Ovary (tissue), 9 donors: ENCODE measurements around the gene LENEP. TPM values are rescaled to one million over a fixed set of nuclear protein-coding genes. Genes with fewer than 3 reads are reported as not detected.

Source experiments
- DNase-seq, 5 donors: peaks; one replicate each; pipeline ENCODE4 v3.0.0-alpha.2; 2019 to 2020
- H3K27ac ChIP-seq, 2 donors: fragments of 200-600 bp; one replicate each; pipeline versions ENCODE4 v1.5.1 to v1.8.0; 2019 to 2022
- H3K27me3 ChIP-seq: fragments of 200-600 bp; one replicate; pipeline ENCODE4 v1.8.0; 2022
- H3K36me3 ChIP-seq: fragments of 200-600 bp; sonication (generic); one replicate; pipeline ENCODE4 v1.5.1; 2019
- H3K4me1 ChIP-seq: one replicate; pipeline ENCODE4 v1.8.1; 2013; ENCODE audit warnings: mild to moderate bottlenecking, moderate library complexity; ENCODE audit not compliant: insufficient read depth
- H3K4me3 ChIP-seq: fragments of 200-600 bp; sonication (generic); one replicate; pipeline ENCODE4 v1.5.1; 2017
- H3K9me3 ChIP-seq, 2 donors: fragments of 200-600 bp in 1 of 2; sonication (generic) in 1 of 2; one replicate each; pipeline versions ENCODE4 v1.5.1 to v1.8.1; 2013 to 2019; ENCODE audit warnings: mild to moderate bottlenecking in 1 of 2, moderate library complexity in 1 of 2
- EP300 ChIP-seq: sonication (generic); formaldehyde crosslinking; IDR thresholded peaks from one replicate; pipeline ENCODE4 v1.6.1; 2017; ENCODE audit warnings: antibody characterized with exemption
- POLR2A ChIP-seq: fragments of 450-650 bp; IDR thresholded peaks from one replicate; pipeline ENCODE4 v1.6.1; 2017; ENCODE audit warnings: antibody characterized with exemption, mild to moderate bottlenecking, moderate library complexity
- WGBS, 3 donors: extraction: QIAGEN DNeasy Blood & Tissue Kit in 1 of 3; methylation state at CpG; one replicate each; pipeline versions ENCODE4 v1.1.5 to v1.1.7; 2013 to 2017; 5-methylcytosine and 5-hydroxymethylcytosine counted together
- intact Hi-C, 4 donors: fragments of 100-400 bp; cut with DNase I; formaldehyde crosslinking; loops; one replicate each; pipeline versions ENCODE4 v1.11.0 to v1.15.1; 2022 to 2023
- polyA plus RNA-seq, 2 donors: library from polyadenylated mRNA; stranded (reverse); fragments of 200-250 nt in 1 of 2; fragments of 350-450 nt in 1 of 2; fragmentation: Illumina TruSeq in 1 of 2; extraction: RNeasy Lipid Tissue Mini Kit (QIAGEN cat#74804) in 1 of 2; gene quantifications; one replicate each; pipeline ENCODE4 v1.2.3, GENCODE V29; 2013 to 2014
- total RNA-seq, 7 donors: library from RNA; depleted of rRNA in 2 of 7; stranded (reverse); fragments of >200 nt in 2 of 7; fragmentation: NEBNext Ultra II Directional in 3 of 7; extraction: Animal tissue kit (Norgen Biotek cat#: 25700) in 3 of 7; gene quantifications; one replicate each; pipeline versions ENCODE4 v1.1.0 to v1.2.4, GENCODE V29; 2016 to 2023
- TF ChIP-seq, protein P1 (sequence below), 3 donors: fragments of 450-650 bp in 2 of 3; fragments of 200-600 bp in 1 of 3; IDR thresholded peaks; one replicate each; pipeline versions ENCODE4 v1.5.1 to v1.8.0; 2016 to 2022; ENCODE audit warnings: antibody characterized with exemption in 3 of 3, mild to moderate bottlenecking in 1 of 3
- donor health status: DM: no; HTN: no; CAD: no; lungs with moderate emphysema.
- donor health status: DM: no; HTN: no; CAD: no.
- donor health status: Bipolar disorder and iron deficiency.
- donor health status: DM: yes; HTN: yes; CAD: no.
- donor health status: DM: no; HTN: no; CAD: no.
- donor health status: DM: yes; HTN: yes; CAD: no.

Gene LENEP
- total and polyA plus RNA-seq, 9 donors: not detected

DNA sequence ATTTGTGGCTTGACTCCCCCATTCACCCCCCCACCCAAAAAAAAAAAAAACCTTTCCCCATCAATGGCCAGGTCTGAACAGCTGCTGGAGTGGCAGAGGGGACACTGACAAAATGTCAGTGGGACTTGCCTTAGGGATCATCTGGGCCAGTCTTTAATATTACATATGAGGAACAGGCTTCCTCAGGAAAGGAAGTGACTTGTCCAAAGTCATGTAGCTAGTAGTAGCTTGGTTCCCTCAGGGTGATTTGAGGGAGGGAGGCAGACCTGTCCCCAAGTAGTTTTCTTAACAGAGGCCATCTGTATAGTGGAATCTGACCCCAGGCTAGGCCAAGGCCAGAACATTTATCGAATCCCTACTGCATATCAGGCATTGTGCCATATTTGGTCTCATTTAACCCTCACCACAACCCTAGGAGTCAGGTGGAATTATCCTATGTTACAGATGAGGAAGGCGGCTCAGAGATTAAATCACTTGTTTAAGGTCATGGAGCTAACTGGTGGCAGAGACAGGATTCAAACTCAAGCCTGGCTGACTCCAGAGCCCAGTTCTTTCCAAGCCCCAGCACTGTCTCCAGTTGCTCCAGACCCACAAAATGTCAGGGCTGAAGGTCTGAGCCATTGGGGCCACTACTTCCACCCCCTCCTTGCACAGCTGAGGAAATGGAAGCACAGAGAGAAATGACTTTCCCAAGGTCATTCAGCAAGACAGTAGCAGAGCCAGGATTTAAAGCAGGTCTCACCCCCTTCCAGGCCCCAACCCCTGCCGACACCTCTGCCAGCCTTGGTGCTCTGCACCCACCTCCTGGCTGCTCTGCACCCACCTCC is 19.6 kb downstream of the LENEP start:
- intact Hi-C loops: no loop called here
- TF ChIP-seq, protein P1, sequence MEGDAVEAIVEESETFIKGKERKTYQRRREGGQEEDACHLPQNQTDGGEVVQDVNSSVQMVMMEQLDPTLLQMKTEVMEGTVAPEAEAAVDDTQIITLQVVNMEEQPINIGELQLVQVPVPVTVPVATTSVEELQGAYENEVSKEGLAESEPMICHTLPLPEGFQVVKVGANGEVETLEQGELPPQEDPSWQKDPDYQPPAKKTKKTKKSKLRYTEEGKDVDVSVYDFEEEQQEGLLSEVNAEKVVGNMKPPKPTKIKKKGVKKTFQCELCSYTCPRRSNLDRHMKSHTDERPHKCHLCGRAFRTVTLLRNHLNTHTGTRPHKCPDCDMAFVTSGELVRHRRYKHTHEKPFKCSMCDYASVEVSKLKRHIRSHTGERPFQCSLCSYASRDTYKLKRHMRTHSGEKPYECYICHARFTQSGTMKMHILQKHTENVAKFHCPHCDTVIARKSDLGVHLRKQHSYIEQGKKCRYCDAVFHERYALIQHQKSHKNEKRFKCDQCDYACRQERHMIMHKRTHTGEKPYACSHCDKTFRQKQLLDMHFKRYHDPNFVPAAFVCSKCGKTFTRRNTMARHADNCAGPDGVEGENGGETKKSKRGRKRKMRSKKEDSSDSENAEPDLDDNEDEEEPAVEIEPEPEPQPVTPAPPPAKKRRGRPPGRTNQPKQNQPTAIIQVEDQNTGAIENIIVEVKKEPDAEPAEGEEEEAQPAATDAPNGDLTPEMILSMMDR (IDR thresholded peaks at IDR 0.05): no peak
- TF ChIP-seq POLR2A (no peak), EP300 (no peak)

DNA sequence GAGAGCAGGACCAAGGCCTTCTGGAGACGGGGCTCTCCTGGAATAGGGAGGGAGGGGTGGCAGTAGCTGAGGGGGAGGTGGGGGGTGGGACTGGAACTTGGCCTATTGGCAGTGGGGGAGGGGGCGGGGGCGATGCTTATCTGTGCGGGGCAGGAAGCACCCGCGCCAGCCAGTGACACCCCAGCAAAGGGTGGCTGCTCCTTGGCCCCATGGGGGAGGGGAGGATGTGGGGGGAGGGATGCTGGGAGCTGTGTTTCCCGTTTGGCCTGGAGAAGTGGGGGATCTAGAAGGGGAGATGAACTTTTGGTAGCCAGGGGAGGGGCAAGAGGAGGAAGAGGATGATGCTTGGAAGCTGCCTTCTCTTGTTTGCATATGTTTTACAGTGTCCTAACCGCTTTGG is 20.2 kb downstream of the LENEP start:
- WGBS, 3 donors: 43 to 55% (median 45%) methylated on average over 7 to 8 of the region's 8 CpGs
- Histone ChIP-seq H3K36me3 (no peaks in the 10 kb centered on the region), H3K27me3 (no peaks in the 10 kb centered on the region), H3K4me3 (no peak overlapping the region), H3K27ac (no peak overlapping the region), H3K9me3 (no peaks in the 10 kb centered on the region), H3K4me1 (peaks cover 16% of the 10 kb centered on the region)
- DNase-seq: peak in 1 of 5 donors; percentile 33
- TF ChIP-seq, protein P1 (IDR thresholded peaks at IDR 0.05): no peak
- no peak for TF ChIP-seq EP300
- TF ChIP-seq POLR2A: no peak
- intact Hi-C loops: no loop called here

More for the DNA sequence above, 19.6 kb downstream of the LENEP start:
- no peaks in the 10 kb centered on the region for H3K9me3 ChIP-seq
- no peak overlapping the region for H3K4me3 ChIP-seq
- peaks cover 16% of the 10 kb centered on the region for H3K4me1 ChIP-seq
- H3K36me3 ChIP-seq: no peaks in the 10 kb centered on the region
- no peak for DNase-seq
- WGBS, 3 donors: 63 to 79% (median 73%) methylated on average over 3 of the region's 3 CpGs
- peak overlapping the region in 1 of 2 donors; percentile 57 for H3K27ac ChIP-seq
- no peaks in the 10 kb centered on the region for H3K27me3 ChIP-seq

DNA sequence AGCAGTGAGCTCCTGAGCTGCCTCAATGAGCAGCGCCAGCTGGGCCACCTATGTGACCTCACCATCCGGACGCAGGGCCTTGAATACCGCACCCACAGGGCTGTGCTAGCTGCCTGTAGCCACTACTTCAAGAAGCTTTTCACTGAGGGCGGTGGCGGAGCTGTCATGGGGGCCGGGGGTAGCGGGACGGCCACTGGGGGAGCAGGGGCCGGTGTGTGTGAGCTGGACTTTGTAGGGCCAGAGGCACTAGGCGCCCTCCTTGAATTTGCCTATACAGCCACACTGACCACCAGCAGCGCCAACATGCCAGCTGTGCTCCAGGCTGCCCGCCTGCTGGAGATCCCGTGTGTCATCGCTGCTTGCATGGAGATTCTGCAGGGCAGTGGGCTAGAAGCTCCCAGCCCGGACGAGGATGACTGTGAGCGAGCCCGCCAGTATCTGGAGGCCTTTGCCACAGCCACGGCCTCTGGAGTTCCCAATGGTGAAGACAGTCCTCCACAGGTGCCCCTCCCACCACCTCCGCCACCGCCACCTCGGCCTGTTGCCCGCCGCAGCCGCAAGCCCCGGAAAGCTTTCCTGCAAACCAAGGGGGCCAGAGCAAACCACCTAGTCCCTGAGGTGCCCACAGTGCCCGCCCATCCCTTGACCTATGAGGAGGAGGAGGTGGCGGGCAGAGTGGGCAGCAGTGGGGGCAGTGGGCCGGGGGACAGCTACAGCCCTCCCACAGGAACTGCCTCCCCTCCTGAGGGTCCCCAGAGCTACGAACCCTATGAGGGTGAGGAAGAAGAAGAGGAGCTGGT is 21.5 kb downstream of the LENEP start:
- Histone ChIP-seq H3K27me3 (no peaks in the 10 kb centered on the region), H3K9me3 (no peaks in the 10 kb centered on the region), H3K36me3 (no peaks in the 10 kb centered on the region), H3K4me3 (no peak overlapping the region), H3K27ac (no peak overlapping the region), H3K4me1 (peaks cover 16% of the 10 kb centered on the region)
- TF ChIP-seq, protein P1 (IDR thresholded peaks at IDR 0.05): no peak
- TF ChIP-seq POLR2A: no peak
- TF ChIP-seq EP300: no peak
- 86 to 89% (median 88%) methylated on average over 31 of the region's 31 CpGs for WGBS, 3 donors
- DNase-seq: peak in 2 of 5 donors; percentile 34 to 41
- intact Hi-C loops: loop anchor here in 1 of 4 donors (5.0 kb wide), 1 partner anchor 37 kb away; the partner anchor contains the start of gene ADAM15

DNA sequence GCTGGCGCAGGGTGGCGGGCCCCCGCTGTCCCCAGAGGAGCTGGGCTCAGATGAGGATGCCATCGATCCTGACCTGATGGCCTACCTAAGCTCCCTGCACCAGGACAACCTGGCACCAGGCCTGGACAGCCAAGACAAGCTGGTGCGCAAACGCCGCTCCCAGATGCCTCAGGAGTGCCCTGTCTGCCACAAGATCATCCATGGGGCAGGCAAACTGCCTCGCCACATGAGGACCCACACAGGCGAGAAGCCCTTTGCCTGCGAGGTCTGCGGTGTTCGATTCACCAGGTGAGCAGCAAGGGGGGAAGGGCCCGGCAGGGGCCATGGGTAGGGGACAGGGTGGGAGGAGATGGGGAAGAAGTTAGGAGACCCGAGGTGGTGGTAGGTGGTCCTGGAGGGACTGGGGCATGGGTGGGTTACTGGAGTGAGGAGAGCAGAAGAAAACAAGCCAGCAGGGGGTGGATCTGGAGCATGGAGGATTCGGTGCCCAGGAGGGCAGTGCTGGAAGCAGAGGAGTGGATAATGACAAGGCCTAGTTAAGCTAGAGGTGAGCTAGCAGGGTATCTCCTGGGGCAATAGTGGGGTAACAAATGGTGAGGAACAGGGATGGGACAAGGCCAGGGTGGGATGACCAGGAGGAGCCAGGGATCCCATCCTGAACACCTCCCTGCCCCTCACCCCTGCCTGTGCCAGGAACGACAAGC is 22.3 kb downstream of the LENEP start:
- Histone ChIP-seq H3K4me1 (peaks cover 16% of the 10 kb centered on the region), H3K9me3 (no peaks in the 10 kb centered on the region), H3K36me3 (no peaks in the 10 kb centered on the region), H3K27ac (no peak overlapping the region), H3K4me3 (no peak overlapping the region), H3K27me3 (no peaks in the 10 kb centered on the region)
- WGBS, 3 donors: 85 to 86% (median 86%) methylated on average over 16 of the region's 16 CpGs
- TF ChIP-seq POLR2A: no peak
- TF ChIP-seq, protein P1 (IDR thresholded peaks at IDR 0.05): no peak
- no peak for TF ChIP-seq EP300
- peak in 2 of 5 donors; percentile 31 to 39 for DNase-seq
- intact Hi-C loops: loop anchor here in 1 of 4 donors (5.0 kb wide), 1 partner anchor 37 kb away; the partner anchor contains the start of gene ADAM15
